HepG2 (cell line): ENCODE results near the gene XRCC1.

Experiments used
- KIAA2018 ChIP-seq: sonication (generic); formaldehyde crosslinking; IDR thresholded peaks from 2 replicates; pipeline ENCODE4 v1.5.0; 2020; ENCODE audit warnings: mild to moderate bottlenecking, missing genetic modification reagents, borderline replicate concordance
- ZNF660 ChIP-seq: sonication (generic); formaldehyde crosslinking; IDR thresholded peaks from 2 replicates; pipeline ENCODE4 v1.5.1; 2020; ENCODE audit warnings: mild to moderate bottlenecking, low read depth, missing genetic modification reagents, borderline replicate concordance

- TF ChIP-seq ZNF660 (CRISPR knock-in tag) (no peak), KIAA2018 (no peak)
These were observed 24.4 kb upstream of the XRCC1 start for GRCh38 chr19:43599635-43600295.
